IMR-90 (cell line): Measurements from ENCODE around the gene PRAME. TPM values are rescaled to one million over a fixed set of nuclear protein-coding genes. Genes with fewer than 3 reads are reported as not detected.

ENCODE experiments used
- ATAC-seq: fragments of 200-7000 bp; cut with Tn5 transposase; 2 replicates; pipeline ENCODE4 v1.9.1; 2020; ENCODE audit warnings: low read depth, mild to moderate bottlenecking, moderate library complexity
- BruUV-seq: library from RNA; stranded (reverse); fragments of 400-500 nt; replicated peaks from 2 replicates; lab custom pipeline; 2021; lab: Mats Ljungman, UMichigan
- CTCF ChIA-PET: fragments of 300-600 bp; formaldehyde crosslinking; extraction: SDS; loops from one replicate; lab custom pipeline; 2021; ENCODE audit warnings: antibody characterized with exemption; lab: Yijun Ruan, JAX
- POLR2A ChIA-PET: fragments of 300-600 bp; sonication (Branson Sonifier 250); formaldehyde crosslinking; loops from one replicate; lab custom pipeline; 2022; ENCODE audit warnings: antibody characterized with exemption; ENCODE audit not compliant: unreplicated experiment; lab: Charles Lee
- DNase-seq: peaks from one replicate; pipeline ENCODE4 v3.0.0; 2013
- H2AFZ ChIP-seq: replicated peaks from 2 replicates; pipeline ENCODE3; 2013; ENCODE audit warnings: low read length, mild to moderate bottlenecking; ENCODE audit not compliant: poor library complexity
- H2AK5ac ChIP-seq: 2 replicates; pipeline ENCODE4 v1.6.1; 2013; ENCODE audit warnings: low read depth, low read length, inconsistent platforms
- H2AK9ac ChIP-seq: replicated peaks from 2 replicates; pipeline ENCODE3; 2013; ENCODE audit warnings: mild to moderate bottlenecking, low read depth, low read length, moderate library complexity; ENCODE audit not compliant: poor library complexity
- H2BK120ac ChIP-seq: 2 replicates; pipeline ENCODE4 v1.6.1; 2013; ENCODE audit warnings: low read depth, low read length, inconsistent platforms
- H2BK15ac ChIP-seq: 3 replicates; pipeline ENCODE4 v1.6.1; 2013; ENCODE audit warnings: low read depth, low read length, inconsistent platforms
- H2BK20ac ChIP-seq: 2 replicates; pipeline ENCODE4 v1.6.1; 2013; ENCODE audit warnings: low read depth, mild to moderate bottlenecking, inconsistent platforms, low read length, moderate library complexity
- H2BK5ac ChIP-seq: 2 replicates; pipeline ENCODE4 v1.6.1; 2013; ENCODE audit warnings: mild to moderate bottlenecking, low read depth, low read length, inconsistent platforms; ENCODE audit not compliant: poor library complexity, severe bottlenecking
- H3K14ac ChIP-seq: replicated peaks from 2 replicates; pipeline ENCODE4 v1.6.1; 2013; ENCODE audit warnings: low read depth, low read length, inconsistent platforms
- H3K18ac ChIP-seq: 2 replicates; pipeline ENCODE4 v1.6.1; 2013; ENCODE audit warnings: low read depth, low read length, control low read depth
- H3K23ac ChIP-seq: 2 replicates; pipeline ENCODE4 v1.6.1; 2013; ENCODE audit warnings: low read depth, low read length, inconsistent platforms
- H3K27ac ChIP-seq: 2 replicates; pipeline ENCODE4 v1.5.1; 2013; ENCODE audit warnings: mild to moderate bottlenecking, control low read depth, low read length; ENCODE audit not compliant: insufficient read depth
- H3K27me3 ChIP-seq: 2 replicates; pipeline ENCODE4 v1.6.1; 2013; ENCODE audit warnings: low read length; ENCODE audit not compliant: control insufficient read depth, insufficient read depth
- H3K36me3 ChIP-seq: 2 replicates; pipeline ENCODE4 v1.6.1; 2013; ENCODE audit warnings: low read length, mixed read lengths; ENCODE audit not compliant: control insufficient read depth, insufficient read depth
- H3K4ac ChIP-seq: 2 replicates; pipeline ENCODE4 v1.6.1; 2013; ENCODE audit warnings: low read depth, low read length, inconsistent platforms
- H3K4me1 ChIP-seq: 2 replicates; pipeline ENCODE4 v1.6.1; 2013; ENCODE audit warnings: low read length, mixed read lengths; ENCODE audit not compliant: control insufficient read depth, insufficient read depth
- H3K4me2 ChIP-seq: 2 replicates; pipeline ENCODE4 v1.6.1; 2013; ENCODE audit warnings: low read depth, mild to moderate bottlenecking, control low read depth, low read length, moderate library complexity
- H3K4me3 ChIP-seq: 2 replicates; pipeline ENCODE4 v1.5.1; 2013; ENCODE audit warnings: low read depth, mild to moderate bottlenecking, control low read depth, low read length, moderate library complexity; ENCODE audit not compliant: insufficient read depth
- H3K56ac ChIP-seq: 2 replicates; pipeline ENCODE4 v1.6.1; 2013; ENCODE audit warnings: low read length, inconsistent platforms; ENCODE audit not compliant: insufficient read depth; ENCODE audit errors: extremely low read depth
- H3K79me1 ChIP-seq, 2 experiments: 2 replicates each; pipeline ENCODE4 v1.6.1; 2013; ENCODE audit warnings: low read length in 2 of 2, inconsistent platforms in 1 of 2, low read depth in 1 of 2
- H3K9ac ChIP-seq: 2 replicates; pipeline ENCODE4 v1.6.1; 2013; ENCODE audit warnings: low read depth, low read length, control low read depth
- H3K9me1 ChIP-seq: 2 replicates; pipeline ENCODE4 v1.6.1; 2013; ENCODE audit warnings: low read length, inconsistent platforms; ENCODE audit not compliant: insufficient read depth
- H3K9me3 ChIP-seq: 2 replicates; pipeline ENCODE4 v1.6.1; 2013; ENCODE audit warnings: low read length; ENCODE audit not compliant: control insufficient read depth, insufficient read depth
- H4K20me1 ChIP-seq: 2 replicates; pipeline ENCODE4 v1.6.1; 2013; ENCODE audit warnings: low read length, inconsistent platforms; ENCODE audit not compliant: insufficient read depth
- H4K5ac ChIP-seq: 2 replicates; pipeline ENCODE4 v1.6.1; 2013; ENCODE audit warnings: mild to moderate bottlenecking, low read depth, low read length, control low read depth
- H4K8ac ChIP-seq, 2 experiments: 2 replicates each; pipeline ENCODE4 v1.6.1; 2013; ENCODE audit warnings: low read depth in 2 of 2, low read length in 2 of 2, control low read depth in 1 of 2, inconsistent platforms in 1 of 2
- H4K91ac ChIP-seq: 2 replicates; pipeline ENCODE4 v1.6.1; 2013; ENCODE audit warnings: low read depth, low read length, inconsistent platforms; ENCODE audit not compliant: insufficient read depth
- CEBPB ChIP-seq: IDR thresholded peaks from 2 replicates; pipeline ENCODE4 v1.6.1; 2012; ENCODE audit warnings: low read depth, low read length, improper control_type of control experiment
- WGBS, 2 experiments: methylation state at CpG; one replicate each; pipeline versions ENCODE4 v1.1.5 to v1.1.7; 2013; ENCODE audit warnings: missing lambda C conversion rate in 2 of 2; ENCODE audit not compliant: insufficient read length in 1 of 2; ENCODE audit errors: extremely low coverage in 2 of 2; 5-methylcytosine and 5-hydroxymethylcytosine counted together
- dilution Hi-C: fragments of 300-500 bp; cut with HindIII; formaldehyde crosslinking; loops from one replicate; pipeline ENCODE4 v1.14.3; 2018; ENCODE audit warnings: low sequenced_read_pairs; ENCODE audit not compliant: unreplicated experiment
- in situ Hi-C: fragments of 300-500 bp; cut with MboI; formaldehyde crosslinking; loops from 3 replicates; pipeline ENCODE4 v1.14.3; 2019; ENCODE audit warnings: low sequenced_read_pairs, inconsistent platforms, mixed read lengths
- intact Hi-C: fragments of 100-400 bp; cut with micrococcal nuclease; formaldehyde crosslinking; loops from 2 replicates; pipeline ENCODE4 v1.10.0; 2022
- polyA plus RNA-seq, 3 experiments: library from polyadenylated mRNA; depleted of rRNA; stranded (reverse); fragments of >200 nt; gene quantifications; 2 replicates each; pipeline ENCODE4 v1.2.3, GENCODE V29; 2012; ENCODE audit warnings: low replicate concordance in 1 of 3
- total RNA-seq: library from RNA; depleted of rRNA; stranded (reverse); fragments of >200 nt; gene quantifications from 2 replicates; pipeline ENCODE4 v1.2.3, GENCODE V29; 2012
- TF ChIP-seq, protein P1 (sequence below): fragments of 150-350 bp; IDR thresholded peaks from 2 replicates; pipeline ENCODE4 v1.6.1; 2017; ENCODE audit warnings: mild to moderate bottlenecking, antibody characterized with exemption, low read length, low read depth

Gene PRAME
- total and polyA plus RNA-seq, 2 of the 4 experiments (the other 2 are of a cell fraction) = not detected

DNA sequence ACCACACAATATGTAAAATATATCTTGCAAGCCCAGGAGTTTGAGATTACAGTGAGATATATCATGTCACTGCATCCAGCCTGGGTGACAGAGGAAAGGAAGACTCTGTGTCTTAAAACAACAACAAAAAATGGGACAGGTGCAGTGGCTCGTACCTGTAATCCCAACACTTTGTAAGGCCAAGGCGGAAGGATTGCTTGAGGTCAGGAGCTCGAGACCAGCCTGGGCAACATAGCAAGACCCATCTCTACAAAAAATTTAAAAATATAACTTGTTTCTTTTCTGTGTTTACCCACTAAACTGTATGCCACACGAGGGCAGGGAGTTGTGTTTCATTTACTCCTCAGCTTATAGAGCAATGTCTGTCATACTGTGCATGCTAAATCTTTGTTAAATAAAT lies 42.1 kb downstream of the PRAME start:
- Histone ChIP-seq H4K20me1 (no peaks in the 10 kb centered on the region), H2AFZ (no peak overlapping the region), H3K27ac (no peak overlapping the region), H2AK9ac (no peak overlapping the region), H4K5ac (no peak overlapping the region), H2BK5ac (no peak overlapping the region), H2BK15ac (no peak overlapping the region), H3K18ac (no peak overlapping the region), H3K4ac (no peak overlapping the region), H2AK5ac (no peak overlapping the region), H3K27me3 (peaks cover 5% of the 10 kb centered on the region), H3K4me3 (no peak overlapping the region), H3K4me1 (no peaks in the 10 kb centered on the region), H3K9me3 (no peaks in the 10 kb centered on the region), H2BK20ac (no peak overlapping the region), H3K56ac (no peak overlapping the region), H4K8ac (no peak overlapping the region), H3K9me1 (no peaks in the 10 kb centered on the region), H3K14ac (no peak overlapping the region), H3K9ac (no peak overlapping the region), H3K79me1 (no peaks in the 10 kb centered on the region), H2BK120ac (no peak overlapping the region), H3K4me2 (no peak overlapping the region), H3K36me3 (no peaks in the 10 kb centered on the region), H4K91ac (no peak overlapping the region), H3K23ac (no peak overlapping the region)
- no TSS peak for BruUV-seq
- DNase-seq (no peak), ATAC-seq (no peak)
- in situ Hi-C loops (no loop called here), intact Hi-C loops (no loop called here), dilution Hi-C loops (no loop called here)
- CTCF ChIA-PET = no interaction called here
- no CpG with 5 or more reads among the region's 4 CpGs for WGBS, 2 experiments
- POLR2A ChIA-PET = no interaction called here
- TF ChIP-seq, protein P1, sequence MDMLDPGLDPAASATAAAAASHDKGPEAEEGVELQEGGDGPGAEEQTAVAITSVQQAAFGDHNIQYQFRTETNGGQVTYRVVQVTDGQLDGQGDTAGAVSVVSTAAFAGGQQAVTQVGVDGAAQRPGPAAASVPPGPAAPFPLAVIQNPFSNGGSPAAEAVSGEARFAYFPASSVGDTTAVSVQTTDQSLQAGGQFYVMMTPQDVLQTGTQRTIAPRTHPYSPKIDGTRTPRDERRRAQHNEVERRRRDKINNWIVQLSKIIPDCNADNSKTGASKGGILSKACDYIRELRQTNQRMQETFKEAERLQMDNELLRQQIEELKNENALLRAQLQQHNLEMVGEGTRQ = no peak
- TF ChIP-seq CEBPB = no peak
